ENCODE measurements around the gene ZNF214.
"Not testable (repeated sequence)": the region's sequence is repeated elsewhere in the genome, so short reads cannot be mapped to it uniquely, and the experiment has no call there.

The ZNF214 gene

DNA sequence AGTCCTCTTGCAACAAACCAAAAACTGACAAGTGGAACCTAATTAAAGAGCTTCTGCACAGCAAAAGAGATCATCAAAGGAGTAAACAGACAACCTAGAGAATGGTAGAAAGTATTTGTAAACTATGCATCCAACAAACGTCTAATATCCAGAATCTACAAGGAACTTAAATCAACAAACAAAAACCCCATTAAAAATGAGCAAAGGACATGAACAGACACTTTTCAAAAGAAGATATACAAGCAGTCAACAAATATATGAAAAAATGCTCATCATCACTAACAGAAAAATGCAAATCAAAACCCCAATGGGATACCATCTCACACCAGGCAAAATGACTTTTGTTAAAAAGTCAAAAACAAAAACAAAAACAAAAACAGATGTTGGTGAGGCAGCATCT, 33.7 kb downstream of the ZNF214 start:
- DNase-seq: no peak

DNA sequence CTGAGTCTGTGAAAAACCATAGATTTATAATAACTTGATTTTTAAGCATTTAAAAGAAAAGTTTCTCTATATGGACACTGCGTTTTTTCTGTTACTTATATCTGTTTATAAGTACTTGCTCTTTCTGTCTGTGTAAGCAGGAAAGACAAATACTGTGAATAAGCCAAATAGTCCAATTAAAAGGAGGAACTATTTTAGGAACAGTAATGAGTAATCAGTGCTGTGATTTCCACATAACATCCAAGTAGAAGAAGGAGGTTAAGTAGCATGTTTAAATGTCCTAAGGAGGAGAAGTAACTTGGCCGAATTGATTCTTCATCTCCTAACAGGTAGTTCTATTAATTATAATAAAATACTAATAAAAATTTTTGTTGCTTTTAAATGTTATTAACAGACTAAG, 40.8 kb downstream of the ZNF214 start:
- no peak for DNase-seq

DNA sequence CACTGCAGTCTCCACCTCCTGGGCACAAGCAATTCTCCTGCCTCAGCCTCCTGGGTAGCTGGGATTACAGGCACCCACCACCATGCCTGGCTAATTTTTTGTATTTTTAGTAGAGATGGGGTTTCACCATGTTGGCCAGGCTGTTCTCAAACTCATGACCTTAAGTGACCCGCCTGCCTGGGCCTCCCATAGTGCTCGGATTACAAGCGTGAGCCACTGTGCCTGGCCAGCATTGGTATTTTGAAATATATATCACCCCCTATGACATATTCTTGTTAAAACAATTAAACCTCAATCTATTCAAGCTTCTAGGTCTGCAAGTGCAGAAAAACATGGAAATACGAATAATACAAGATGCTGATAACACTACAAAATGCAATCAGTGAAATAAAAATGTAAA, 50.3 kb downstream of the ZNF214 start:
- not testable (repeated sequence) for DNase-seq

DNA sequence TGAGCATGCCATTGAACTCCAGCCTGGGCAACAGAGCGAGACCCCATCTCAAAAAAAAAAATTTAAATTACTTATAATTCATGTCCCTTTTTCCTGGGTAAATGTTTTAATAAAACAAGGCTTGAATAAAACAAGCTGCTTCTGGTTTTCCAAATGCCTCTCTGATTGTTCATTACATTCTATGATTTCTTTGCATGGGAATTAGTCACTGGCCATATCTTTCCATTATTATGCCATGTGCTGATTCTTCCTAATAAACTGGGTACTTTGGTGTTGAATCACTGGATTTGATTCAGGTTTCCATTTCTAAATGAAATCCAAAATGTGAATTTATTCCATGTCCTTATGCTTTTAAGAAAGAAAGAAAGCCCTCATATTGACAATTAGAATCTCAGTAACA, 51.3 kb downstream of the ZNF214 start:
- DNase-seq: no peak

DNA sequence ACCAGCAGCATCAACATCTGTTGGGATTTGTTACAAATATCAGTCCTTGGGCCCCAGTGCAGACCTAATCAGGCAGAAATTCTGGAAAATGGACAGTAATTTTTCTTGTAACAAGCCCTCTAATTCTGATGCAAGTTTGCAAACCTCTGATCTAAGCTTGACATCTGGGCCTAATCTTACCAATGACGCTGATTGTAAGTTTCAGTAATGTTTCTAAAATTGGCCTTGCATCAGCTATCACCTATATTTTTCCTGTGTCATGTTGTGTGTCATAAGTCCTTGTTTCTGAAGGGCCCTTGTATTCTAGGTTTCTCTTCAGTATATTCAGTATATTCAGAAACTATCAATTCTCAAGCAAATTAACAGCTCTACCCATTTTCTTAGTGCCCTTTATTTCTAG, 57.5 kb downstream of the ZNF214 start:
- no peak for DNase-seq

DNA sequence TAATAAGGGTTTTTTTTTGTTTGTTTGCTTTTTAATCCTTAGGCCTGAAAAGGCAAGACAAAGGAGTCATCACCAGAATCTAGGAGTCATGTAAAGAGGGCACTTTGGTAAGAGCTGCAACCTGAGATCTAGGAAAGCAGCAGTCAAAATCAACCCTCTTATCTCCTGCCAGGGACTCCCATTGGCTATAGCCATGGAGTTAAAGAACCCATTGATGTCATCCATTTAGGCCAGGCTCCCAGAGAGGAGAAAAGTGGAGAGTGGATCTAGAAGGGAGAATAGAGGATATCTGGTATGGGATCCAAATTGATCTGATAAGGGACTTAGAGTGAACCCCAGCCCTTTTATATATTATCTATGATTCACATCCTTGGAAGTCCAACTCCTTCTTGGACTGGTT, 58.0 kb downstream of the ZNF214 start:
- no peak for DNase-seq

DNA sequence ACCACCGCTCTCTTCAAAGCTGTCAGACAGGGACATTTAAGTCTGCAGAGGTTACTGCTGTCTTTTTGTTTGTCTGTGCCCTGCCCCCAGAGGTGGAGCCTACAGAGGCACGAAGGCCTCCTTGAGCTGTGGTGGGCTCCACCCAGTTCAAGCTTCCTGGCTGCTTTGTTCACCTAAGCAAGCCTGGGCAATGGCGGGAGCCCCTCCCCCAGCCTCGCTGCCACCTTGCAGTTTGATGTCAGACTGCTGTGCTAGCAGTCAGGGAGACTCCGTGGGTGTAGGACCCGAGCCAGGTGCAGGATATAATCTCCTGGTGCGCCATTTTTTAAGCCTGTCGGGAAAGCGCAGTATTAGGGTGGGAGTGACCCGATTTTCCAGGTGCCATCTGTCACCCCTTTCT, 65.9 kb downstream of the ZNF214 start:
- not testable (repeated sequence) for DNase-seq
